SHP77 treated with DMSO at 0.1 percent for 48 hours (cell line): ENCODE measurements around the gene COL13A1.

Source experiments
- DNase-seq: peaks from one replicate; lab custom pipeline; 2025; lab: John Stamatoyannopoulos, UW

COL13A1 gene

GRCh38 chr10:69908124-69908523, 106.4 kb downstream of the COL13A1 start:
- DNase-seq: no peak

- DNase-seq: no peak
Observed at GRCh38 chr10:69910561-69910960, 108.9 kb downstream of the COL13A1 start.

GRCh38 chr10:69911613-69912528, 110.2 kb downstream of the COL13A1 start:
- DNase-seq: no peak

- DNase-seq: no peak
Observed at GRCh38 chr10:69912589-69912988, 110.9 kb downstream of the COL13A1 start.

- no peak for DNase-seq
Observed at GRCh38 chr10:69913606-69914382, 112.1 kb downstream of the COL13A1 start.

- DNase-seq: no peak
Observed at GRCh38 chr10:69914398-69915214, 112.9 kb downstream of the COL13A1 start.

GRCh38 chr10:69915215-69915560, 113.5 kb downstream of the COL13A1 start:
- no peak for DNase-seq

- no peak for DNase-seq
Observed at GRCh38 chr10:69916118-69916517, 114.4 kb downstream of the COL13A1 start.

- DNase-seq: no peak
Observed at GRCh38 chr10:69918036-69918435, 116.3 kb downstream of the COL13A1 start.

GRCh38 chr10:69919250-69919649, 117.5 kb downstream of the COL13A1 start:
- DNase-seq: no peak

GRCh38 chr10:69925111-69925510, 123.4 kb downstream of the COL13A1 start:
- no peak for DNase-seq

GRCh38 chr10:69928339-69928738, 126.6 kb downstream of the COL13A1 start:
- DNase-seq: no peak

- no peak for DNase-seq
Observed at GRCh38 chr10:69929575-69929974, 127.9 kb downstream of the COL13A1 start.

GRCh38 chr10:69934768-69935167, 133.1 kb downstream of the COL13A1 start:
- DNase-seq: no peak

- DNase-seq: no peak
Observed at GRCh38 chr10:69936091-69936490, 134.4 kb downstream of the COL13A1 start.

- no peak for DNase-seq
Observed at GRCh38 chr10:69938541-69938991, 136.9 kb downstream of the COL13A1 start.

- DNase-seq: no peak
Observed at GRCh38 chr10:69939061-69939460, 137.4 kb downstream of the COL13A1 start.

- no peak for DNase-seq
Observed at GRCh38 chr10:69939481-69939880, 137.8 kb downstream of the COL13A1 start.

- DNase-seq: no peak
Observed at GRCh38 chr10:69941730-69942129, 140.0 kb downstream of the COL13A1 start.

- no peak for DNase-seq
Observed at GRCh38 chr10:69943292-69943820, 141.7 kb downstream of the COL13A1 start.

- DNase-seq: no peak
Observed at GRCh38 chr10:69944761-69945160, 143.1 kb downstream of the COL13A1 start.

GRCh38 chr10:69948261-69948660, 146.6 kb downstream of the COL13A1 start:
- DNase-seq: peak; percentile 2
